Transverse colon (tissue), 4 donors: ENCODE measurements around the gene CYSTM1. TPM values are rescaled to one million over a fixed set of nuclear protein-coding genes. Genes with fewer than 3 reads are reported as not detected.
A peak's percentile ranks its signal among the peaks of the same experiment; 100 is the strongest.

Experiments
- DNase-seq: peaks from one replicate; pipeline ENCODE4 v3.0.0-alpha.2; 2019
- H3K27ac ChIP-seq, 4 donors: fragments of 200-600 bp; sonication (generic); 2 replicates each; pipeline ENCODE4 v1.5.1; 2016 to 2018; ENCODE audit warnings: inconsistent platforms in 4 of 4
- H3K27me3 ChIP-seq: fragments of 200-600 bp; sonication (generic); 2 replicates; pipeline ENCODE4 v1.5.1; 2017; ENCODE audit warnings: inconsistent platforms
- H3K36me3 ChIP-seq, 4 donors: fragments of 200-600 bp; sonication (generic); 2 replicates each; pipeline ENCODE4 v1.5.1; 2017 to 2019; ENCODE audit warnings: inconsistent platforms in 4 of 4
- H3K4me1 ChIP-seq, 4 donors: fragments of 200-600 bp; sonication (generic); 2 replicates each; pipeline ENCODE4 v1.5.1; 2017 to 2020; ENCODE audit warnings: inconsistent platforms in 4 of 4
- H3K4me3 ChIP-seq, 4 donors: fragments of 200-600 bp; sonication (generic); 1 replicate in 1 of 4; 2 replicates in 3 of 4; pipeline versions ENCODE4 v1.5.1 to v1.6.1; 2017 to 2019; ENCODE audit warnings: inconsistent platforms in 4 of 4
- H3K9me3 ChIP-seq, 2 donors: fragments of 200-600 bp; sonication (generic); 2 replicates each; pipeline ENCODE4 v1.5.1; 2017 to 2019; ENCODE audit warnings: inconsistent platforms in 2 of 2
- EP300 ChIP-seq: sonication (generic); formaldehyde crosslinking; IDR thresholded peaks from one replicate; pipeline ENCODE4 v1.6.1; 2017; ENCODE audit warnings: antibody characterized with exemption, low read depth
- POLR2A ChIP-seq: fragments of 450-650 bp; IDR thresholded peaks from one replicate; pipeline ENCODE4 v1.6.1; 2016; ENCODE audit warnings: antibody characterized with exemption, mild to moderate bottlenecking, moderate library complexity
- POLR2AphosphoS5 ChIP-seq, 3 donors: sonication (generic); formaldehyde crosslinking; IDR thresholded peaks; one replicate each; pipeline ENCODE4 v1.6.1; 2016; ENCODE audit warnings: antibody characterized with exemption in 3 of 3
- WGBS, 2 donors: methylation state at CpG; one replicate each; pipeline ENCODE4 v1.1.5; 2018; ENCODE audit warnings: low coverage in 1 of 2; 5-methylcytosine and 5-hydroxymethylcytosine counted together
- in situ Hi-C, 4 donors: fragments of 200-750 bp; cut with MboI; loops; one replicate each; pipeline versions ENCODE4 v1.15.0 to v1.15.1; 2017; ENCODE audit warnings: low sequenced_read_pairs in 3 of 4, low pct_ligation_motif_present in 1 of 4, low pct_unique_long_range_greater_than_20kb in 1 of 4
- intact Hi-C: fragments of 100-400 bp; cut with DNase I; formaldehyde crosslinking; loops from one replicate; pipeline ENCODE4 v1.15.1; 2023; ENCODE audit warnings: low total_unique reads
- total RNA-seq, 4 donors: library from RNA; depleted of rRNA; stranded (reverse); fragments of >200 nt; gene quantifications; one replicate each; pipeline ENCODE4 v1.1.0, GENCODE V29; 2016
- TF ChIP-seq, protein P1 (sequence below), 5 experiments: fragments of 200-600 bp in 3 of 5; fragments of 450-650 bp in 2 of 5; sonication (generic) in 3 of 5; IDR thresholded peaks; 1 replicate in 2 of 5; 2 replicates in 3 of 5; pipeline ENCODE4 v1.5.1; 2016 to 2017; ENCODE audit warnings: antibody characterized with exemption in 5 of 5, inconsistent platforms in 3 of 5, mild to moderate bottlenecking in 2 of 5, moderate library complexity in 1 of 5

Gene CYSTM1
- total RNA-seq, 4 donors from 2014 or later: 32.8 to 264 (median 107) TPM

DNA sequence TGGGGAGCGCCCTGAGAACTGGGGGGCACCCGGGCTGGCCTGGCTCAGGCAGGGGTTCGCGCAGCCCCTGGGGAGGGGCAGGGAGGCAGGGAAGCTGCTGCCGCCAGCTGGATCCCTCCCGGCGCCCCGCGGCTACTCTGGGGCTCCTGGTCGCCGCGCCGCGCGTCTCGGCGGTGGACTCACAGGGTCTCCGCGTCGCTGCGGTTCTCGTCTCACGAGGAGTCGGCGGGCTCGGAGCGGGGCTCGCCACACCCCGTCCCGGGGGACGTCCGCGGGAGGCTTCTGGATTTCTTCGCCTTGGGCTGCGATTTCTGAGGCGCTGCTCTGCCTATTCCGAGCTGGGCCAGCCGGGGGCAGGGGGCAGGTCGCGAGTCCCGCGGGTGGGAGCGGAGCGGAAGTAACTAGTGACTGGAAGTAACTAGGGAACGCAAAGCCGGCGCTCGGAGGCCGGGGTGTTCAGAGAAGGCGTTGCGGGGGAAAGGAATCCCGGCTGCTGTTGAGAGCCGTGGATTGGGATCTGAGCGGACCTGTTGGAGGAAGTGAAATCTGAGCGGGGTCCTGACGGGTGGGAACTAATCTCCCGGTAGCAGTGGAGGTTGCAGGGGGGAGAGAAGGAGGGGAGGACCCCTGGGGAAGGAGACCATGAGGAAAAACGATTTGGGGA is 511 bp downstream of the CYSTM1 start:
- peak overlapping the region; percentile 97 to 100 (median 100) for H3K27ac ChIP-seq
- H3K4me3 ChIP-seq: peak overlapping the region; percentile 76 to 98 (median 90)
- intact Hi-C loops (loop anchor here (2.0 to 10.0 kb wide), 2 partner anchors 65 to 169 kb away; partner anchors contain the start of gene HBEGF), in situ Hi-C loops (no loop called here)
- 1% methylated on average over 56 of the region's 58 CpGs; no CpG with 5 or more reads in 1 of the 2 donors for WGBS, 2 donors
- no peaks in the 10 kb centered on the region for H3K27me3 ChIP-seq
- no peaks in the 10 kb centered on the region for H3K9me3 ChIP-seq
- TF ChIP-seq, protein P1, sequence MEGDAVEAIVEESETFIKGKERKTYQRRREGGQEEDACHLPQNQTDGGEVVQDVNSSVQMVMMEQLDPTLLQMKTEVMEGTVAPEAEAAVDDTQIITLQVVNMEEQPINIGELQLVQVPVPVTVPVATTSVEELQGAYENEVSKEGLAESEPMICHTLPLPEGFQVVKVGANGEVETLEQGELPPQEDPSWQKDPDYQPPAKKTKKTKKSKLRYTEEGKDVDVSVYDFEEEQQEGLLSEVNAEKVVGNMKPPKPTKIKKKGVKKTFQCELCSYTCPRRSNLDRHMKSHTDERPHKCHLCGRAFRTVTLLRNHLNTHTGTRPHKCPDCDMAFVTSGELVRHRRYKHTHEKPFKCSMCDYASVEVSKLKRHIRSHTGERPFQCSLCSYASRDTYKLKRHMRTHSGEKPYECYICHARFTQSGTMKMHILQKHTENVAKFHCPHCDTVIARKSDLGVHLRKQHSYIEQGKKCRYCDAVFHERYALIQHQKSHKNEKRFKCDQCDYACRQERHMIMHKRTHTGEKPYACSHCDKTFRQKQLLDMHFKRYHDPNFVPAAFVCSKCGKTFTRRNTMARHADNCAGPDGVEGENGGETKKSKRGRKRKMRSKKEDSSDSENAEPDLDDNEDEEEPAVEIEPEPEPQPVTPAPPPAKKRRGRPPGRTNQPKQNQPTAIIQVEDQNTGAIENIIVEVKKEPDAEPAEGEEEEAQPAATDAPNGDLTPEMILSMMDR (IDR thresholded peaks at IDR 0.05): peak in 3 of 5 experiments; percentile 33 to 48 (median 44)
- TF ChIP-seq EP300 (no peak), POLR2A (no peak), POLR2AphosphoS5 (IDR thresholded peaks at IDR 0.05) (peak; percentile 12 to 73 (median 21))
- peak; percentile 83 for DNase-seq
- H3K4me1 ChIP-seq: peaks cover 15 to 48% (median 36%) of the 10 kb centered on the region in 4 donors
- no peaks in the 10 kb centered on the region for H3K36me3 ChIP-seq

DNA sequence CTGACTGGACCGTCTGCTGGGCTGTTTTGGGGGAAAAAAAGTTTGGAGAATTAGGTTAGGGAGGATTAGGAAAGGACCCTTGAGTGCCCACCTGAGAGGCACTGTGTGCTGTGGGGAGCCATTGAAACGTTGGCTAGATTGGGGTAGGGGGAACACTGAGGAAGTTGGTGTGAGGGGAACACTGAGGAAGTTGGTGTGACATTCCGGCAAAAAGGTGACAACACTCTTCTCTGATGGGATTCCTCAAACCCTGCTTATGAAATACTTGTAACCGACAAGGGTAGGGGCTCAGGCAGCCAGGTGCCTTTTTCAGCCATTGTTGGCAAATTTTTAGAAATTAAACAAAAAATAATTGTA is 1.0 kb downstream of the CYSTM1 start:
- no peak for DNase-seq
- no peaks in the 10 kb centered on the region for H3K9me3 ChIP-seq
- TF ChIP-seq POLR2AphosphoS5 (IDR thresholded peaks at IDR 0.05) (no peak), EP300 (no peak), POLR2A (no peak)
- TF ChIP-seq, protein P1 (IDR thresholded peaks at IDR 0.05): no peak
- in situ Hi-C loops (no loop called here), intact Hi-C loops (loop anchor here (10.0 kb wide), 1 partner anchor 169 kb away; the partner anchor contains the start of gene HBEGF)
- no peaks in the 10 kb centered on the region for H3K36me3 ChIP-seq
- H3K27me3 ChIP-seq: no peaks in the 10 kb centered on the region
- H3K27ac ChIP-seq: peak overlapping the region; percentile 97 to 100 (median 100)
- peak overlapping the region; percentile 76 to 98 (median 90) for H3K4me3 ChIP-seq
- peaks cover 15 to 53% (median 41%) of the 10 kb centered on the region in 4 donors for H3K4me1 ChIP-seq
- 12 to 20% methylated on average over 2 to 4 of the region's 4 CpGs for WGBS, 2 donors

DNA sequence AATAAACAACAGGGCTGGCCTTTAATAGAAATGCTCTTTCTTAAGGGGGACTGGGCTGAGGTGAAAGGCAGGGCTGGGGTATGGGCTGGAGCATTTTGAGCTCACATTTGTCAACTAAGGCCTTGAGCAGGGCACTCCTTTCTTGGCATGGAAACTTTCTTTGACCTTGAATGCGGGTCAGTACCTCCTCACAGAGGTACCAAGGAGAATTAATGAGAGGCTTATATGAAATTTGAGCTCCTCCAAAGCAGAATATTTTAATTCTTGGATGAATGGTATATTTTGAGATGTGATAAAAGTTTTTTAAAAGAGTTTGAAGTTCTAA is 3.1 kb downstream of the CYSTM1 start:
- Histone ChIP-seq H3K4me1 (peaks cover 31 to 74% (median 61%) of the 10 kb centered on the region in 4 donors), H3K27me3 (no peaks in the 10 kb centered on the region), H3K36me3 (no peaks in the 10 kb centered on the region), H3K9me3 (no peaks in the 10 kb centered on the region), H3K4me3 (no peak overlapping the region), H3K27ac (peak overlapping the region; percentile 75 to 100 (median 98))
- DNase-seq: no peak
- 42% methylated on average over 1 of the region's 1 CpG; no CpG with 5 or more reads in 1 of the 2 donors for WGBS, 2 donors
- TF ChIP-seq POLR2AphosphoS5 (IDR thresholded peaks at IDR 0.05) (no peak), POLR2A (no peak), EP300 (no peak)
- TF ChIP-seq, protein P1 (IDR thresholded peaks at IDR 0.05): no peak
- in situ Hi-C loops: no loop called here
- intact Hi-C loops: loop anchor here (10.0 kb wide), 1 partner anchor 167 kb away; the partner anchor contains the start of gene HBEGF

DNA sequence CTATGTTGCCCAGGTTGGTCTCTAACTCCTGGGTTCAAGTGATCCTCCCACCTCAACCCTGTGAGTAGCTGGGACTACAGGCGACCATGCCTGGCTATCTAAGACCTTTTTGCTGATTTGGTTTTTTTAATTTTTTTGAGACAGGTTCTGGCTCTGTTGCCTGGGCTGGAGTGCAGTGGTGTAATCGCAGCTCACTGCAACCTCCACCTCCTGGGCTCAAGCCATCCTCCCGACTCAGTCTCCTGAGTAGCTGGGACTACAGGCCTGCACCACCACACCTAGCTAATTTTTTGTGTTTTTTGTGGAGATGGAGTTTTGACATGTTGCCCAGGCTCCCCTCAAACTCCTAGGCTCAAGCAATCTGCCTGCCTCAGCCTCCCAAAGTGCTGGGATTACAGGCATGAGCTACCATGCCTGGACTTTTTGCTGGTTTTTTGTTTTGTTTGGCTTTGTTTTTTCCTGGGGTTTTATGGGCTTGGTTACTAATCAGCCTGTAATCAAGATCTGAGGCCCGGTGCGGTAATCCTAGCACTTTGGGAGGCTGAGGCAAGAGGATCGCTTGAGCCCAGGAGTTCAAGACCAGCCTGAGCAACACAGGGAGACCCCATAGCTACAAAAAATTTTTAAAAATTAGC is 3.6 kb downstream of the CYSTM1 start:
- no peak for TF ChIP-seq POLR2AphosphoS5 (IDR thresholded peaks at IDR 0.05)
- no peak for TF ChIP-seq POLR2A
- TF ChIP-seq EP300: no peak
- TF ChIP-seq, protein P1 (IDR thresholded peaks at IDR 0.05): no peak
- H3K4me1 ChIP-seq: peaks cover 33 to 79% (median 67%) of the 10 kb centered on the region in 4 donors
- 69 to 74% methylated on average over 3 to 6 of the region's 6 CpGs for WGBS, 2 donors
- no peaks in the 10 kb centered on the region for H3K36me3 ChIP-seq
- H3K4me3 ChIP-seq: no peak overlapping the region
- H3K27me3 ChIP-seq: no peaks in the 10 kb centered on the region
- in situ Hi-C loops (no loop called here), intact Hi-C loops (loop anchor here (10.0 kb wide), 1 partner anchor 166 kb away; the partner anchor contains the start of gene HBEGF)
- no peaks in the 10 kb centered on the region for H3K9me3 ChIP-seq
- DNase-seq: no peak
- peak overlapping the region; percentile 75 to 100 (median 98) for H3K27ac ChIP-seq
